GM12865 (cell line): Measurements from ENCODE around the gene TREML2.

Source experiments
- DNase-seq: peaks from one replicate; pipeline ENCODE4 v3.0.0; 2010; ENCODE audit warnings: low read depth
- H3K4me3 ChIP-seq: 2 replicates; pipeline ENCODE4 v1.5.1; 2011; ENCODE audit warnings: mild to moderate bottlenecking, low read depth, low read length, control low read depth
- TF ChIP-seq, protein P1 (sequence below): IDR thresholded peaks from 2 replicates; pipeline ENCODE4 v1.5.1; 2011; ENCODE audit warnings: low read length, control low read depth, low read depth, inconsistent platforms; ENCODE audit not compliant: insufficient read depth; ENCODE audit errors: missing control alignments

TREML2 gene

DNA sequence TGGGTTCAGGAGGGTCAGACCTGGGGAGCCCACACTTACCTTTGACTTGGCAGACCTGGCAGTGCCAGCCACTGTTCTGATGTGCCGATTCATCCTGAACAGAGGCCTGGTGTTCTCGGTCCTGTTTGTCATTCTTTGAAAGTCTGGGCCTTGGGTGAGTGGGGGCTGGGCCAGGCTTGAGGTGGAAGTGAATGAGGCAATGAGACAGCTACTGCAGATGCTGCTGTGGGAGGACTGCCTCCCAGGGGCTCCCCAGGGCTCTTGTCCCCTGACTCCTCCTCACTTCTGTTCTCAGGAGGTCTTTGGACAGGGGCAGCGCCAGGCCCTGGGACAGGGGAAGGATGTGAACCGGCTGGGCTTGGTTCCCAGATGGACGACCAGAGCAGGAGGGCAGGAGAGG lies 21.6 kb upstream of the TREML2 start:
- DNase-seq, result no peak
- H3K4me3 ChIP-seq, result no peak overlapping the region
- TF ChIP-seq, protein P1, sequence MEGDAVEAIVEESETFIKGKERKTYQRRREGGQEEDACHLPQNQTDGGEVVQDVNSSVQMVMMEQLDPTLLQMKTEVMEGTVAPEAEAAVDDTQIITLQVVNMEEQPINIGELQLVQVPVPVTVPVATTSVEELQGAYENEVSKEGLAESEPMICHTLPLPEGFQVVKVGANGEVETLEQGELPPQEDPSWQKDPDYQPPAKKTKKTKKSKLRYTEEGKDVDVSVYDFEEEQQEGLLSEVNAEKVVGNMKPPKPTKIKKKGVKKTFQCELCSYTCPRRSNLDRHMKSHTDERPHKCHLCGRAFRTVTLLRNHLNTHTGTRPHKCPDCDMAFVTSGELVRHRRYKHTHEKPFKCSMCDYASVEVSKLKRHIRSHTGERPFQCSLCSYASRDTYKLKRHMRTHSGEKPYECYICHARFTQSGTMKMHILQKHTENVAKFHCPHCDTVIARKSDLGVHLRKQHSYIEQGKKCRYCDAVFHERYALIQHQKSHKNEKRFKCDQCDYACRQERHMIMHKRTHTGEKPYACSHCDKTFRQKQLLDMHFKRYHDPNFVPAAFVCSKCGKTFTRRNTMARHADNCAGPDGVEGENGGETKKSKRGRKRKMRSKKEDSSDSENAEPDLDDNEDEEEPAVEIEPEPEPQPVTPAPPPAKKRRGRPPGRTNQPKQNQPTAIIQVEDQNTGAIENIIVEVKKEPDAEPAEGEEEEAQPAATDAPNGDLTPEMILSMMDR, result no peak

DNA sequence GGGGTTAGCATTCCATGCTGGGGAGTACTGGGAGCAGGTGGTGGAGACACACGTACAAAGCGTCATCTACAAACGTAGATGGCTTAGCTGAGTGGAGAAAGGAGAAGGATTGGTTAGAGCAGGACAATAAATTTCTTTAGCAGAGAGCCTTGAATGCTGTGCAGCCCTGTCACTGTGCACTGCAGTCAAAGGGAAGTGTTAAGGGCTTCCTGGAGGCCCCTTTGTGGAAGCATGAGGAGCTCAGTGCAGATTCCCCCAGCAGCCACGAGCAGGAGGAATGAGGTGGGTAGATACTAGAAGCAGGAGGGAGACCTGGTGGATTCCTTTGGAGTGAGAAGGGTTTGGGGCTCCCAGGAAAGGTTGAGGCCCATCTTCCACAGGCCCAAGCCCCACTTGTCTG lies 21.1 kb upstream of the TREML2 start:
- DNase-seq, result no peak
- TF ChIP-seq, protein P1, result no peak
- H3K4me3 ChIP-seq, result no peak overlapping the region

DNA sequence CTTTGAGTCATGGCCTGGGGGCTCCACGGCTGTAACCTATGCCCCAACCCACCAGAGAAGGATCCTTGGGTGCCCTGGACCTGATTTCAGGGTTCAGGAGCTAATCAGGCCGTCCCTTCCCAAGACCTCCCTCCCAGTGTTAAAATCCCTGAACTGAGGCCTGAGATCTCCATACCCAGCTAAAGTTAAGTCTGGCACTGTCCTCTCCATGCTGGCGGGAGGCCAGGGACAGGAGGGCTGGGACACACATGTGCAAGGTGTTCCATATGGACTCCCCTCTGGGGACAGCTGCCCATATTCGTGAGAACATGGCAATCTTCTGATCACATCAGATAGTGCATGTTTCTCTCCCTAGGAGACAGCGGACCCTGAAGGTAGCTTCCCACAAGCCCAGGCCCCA lies 15.7 kb upstream of the TREML2 start:
- TF ChIP-seq, protein P1, result no peak
- DNase-seq, result no peak
- H3K4me3 ChIP-seq, result no peak overlapping the region

DNA sequence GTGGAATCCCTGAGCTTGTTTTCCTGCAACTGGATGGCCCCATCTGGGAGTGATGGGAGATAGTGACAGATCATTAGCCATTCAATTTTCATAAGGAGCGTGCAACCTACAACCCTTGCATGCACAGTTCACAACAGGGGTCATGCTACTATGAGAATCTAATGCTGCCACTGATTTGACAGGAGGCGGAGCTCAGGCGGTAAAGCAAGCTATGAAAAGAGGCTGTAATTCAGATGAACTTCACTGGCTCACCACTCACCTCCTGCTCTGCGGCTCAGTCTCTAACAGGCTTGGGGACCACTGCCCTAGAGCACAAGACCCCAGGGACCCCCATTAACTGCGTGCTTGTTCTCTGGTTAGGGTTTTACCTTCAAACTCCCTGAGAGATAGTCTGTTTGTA lies 14.8 kb upstream of the TREML2 start:
- TF ChIP-seq, protein P1, result no peak
- no peak overlapping the region for H3K4me3 ChIP-seq
- no peak for DNase-seq

DNA sequence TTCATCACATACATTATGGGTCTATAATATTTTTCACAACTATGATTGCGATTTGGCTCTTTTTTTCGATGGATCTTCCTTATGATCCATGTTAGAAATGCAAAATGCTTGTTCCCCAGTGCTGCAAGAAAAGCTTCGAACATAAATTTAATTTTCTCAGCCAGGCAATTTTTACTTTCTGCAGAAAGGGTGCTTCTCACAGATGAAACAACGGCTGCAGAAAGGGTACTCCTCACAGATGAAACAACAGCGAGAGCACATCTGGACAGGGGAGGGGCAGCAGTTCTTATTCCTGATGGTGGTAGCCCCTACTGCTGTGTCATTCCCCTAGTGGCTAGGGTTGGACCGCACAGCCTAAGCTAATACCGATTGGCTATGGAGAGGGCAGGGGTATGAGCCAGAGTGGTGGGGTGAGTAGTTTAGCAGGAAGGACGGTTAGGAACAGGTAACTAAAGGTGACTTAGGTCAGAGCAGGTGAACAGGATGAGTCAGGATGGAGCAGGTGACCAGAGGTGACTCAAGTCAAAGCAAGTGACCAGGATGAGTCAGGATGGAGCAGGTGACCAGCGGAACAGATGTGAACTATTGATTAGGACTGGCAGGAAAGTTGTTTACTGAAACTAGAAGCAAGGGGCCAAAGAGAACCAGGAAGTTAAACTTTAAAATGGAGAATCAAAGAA lies 13.8 kb upstream of the TREML2 start:
- no peak overlapping the region for H3K4me3 ChIP-seq
- no peak for DNase-seq
- TF ChIP-seq, protein P1, result no peak

DNA sequence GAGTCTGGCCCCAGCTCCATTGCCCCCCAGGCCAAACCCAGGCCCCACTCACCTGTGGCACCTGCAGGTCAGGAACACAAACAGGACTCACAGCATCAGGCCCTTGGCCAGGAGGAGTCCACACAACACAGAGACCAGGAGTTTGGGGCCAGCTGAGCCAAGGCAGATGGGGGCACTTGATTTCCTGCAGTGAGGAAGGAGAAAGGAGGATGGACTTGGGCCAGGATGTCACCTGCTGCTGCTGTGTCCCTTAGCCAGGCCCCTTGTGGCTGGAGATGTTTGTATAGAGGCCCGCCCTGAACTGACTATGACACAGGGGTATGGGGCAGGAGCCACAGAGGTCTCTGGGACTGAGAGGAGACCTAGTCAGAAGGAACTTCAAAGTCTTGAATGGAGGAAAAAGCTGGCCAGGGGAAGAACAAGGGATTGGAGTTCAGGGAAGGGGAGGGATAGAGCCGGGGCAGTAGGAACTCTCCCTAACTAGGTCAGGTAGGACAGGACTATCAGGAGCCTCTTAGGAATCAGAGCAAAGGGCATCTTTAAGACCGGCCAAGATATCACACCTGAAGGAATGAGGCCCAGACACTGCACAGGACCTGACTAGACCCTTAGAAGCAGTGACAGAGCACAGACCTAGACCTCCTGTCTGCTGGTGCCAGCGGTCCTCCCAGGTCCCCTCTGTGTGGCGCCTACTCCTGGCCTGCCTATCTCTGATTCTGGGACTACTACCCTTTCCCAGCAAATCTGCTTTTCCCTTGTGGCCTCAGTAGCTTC lies 8.8 kb upstream of the TREML2 start:
- no peak for DNase-seq

More for the DNA sequence above, 8.8 kb upstream of the TREML2 start:
- TF ChIP-seq, protein P1, result no peak
- H3K4me3 ChIP-seq, result no peak overlapping the region
